Endodermal cell (in vitro differentiated cells): ENCODE measurements around the gene GAL3ST2. TPM values are rescaled to one million over a fixed set of nuclear protein-coding genes. Genes with fewer than 3 reads are reported as not detected.
"Not testable (repeated sequence)": the region's sequence is repeated elsewhere in the genome, so short reads cannot be mapped to it uniquely, and the experiment has no call there.

Experiments used
- DNase-seq: peaks from one replicate; pipeline ENCODE4 v3.0.0-alpha.2; 2017
- H3K27ac ChIP-seq: 2 replicates; pipeline ENCODE4 v1.5.1; 2013; ENCODE audit warnings: mild to moderate bottlenecking, low read depth, low read length, moderate library complexity
- H3K27me3 ChIP-seq: 2 replicates; pipeline ENCODE4 v1.6.1; 2013; ENCODE audit warnings: mild to moderate bottlenecking, low read length, moderate library complexity; ENCODE audit not compliant: insufficient read depth, control insufficient read depth, poor library complexity, severe bottlenecking
- H3K36me3 ChIP-seq: 2 replicates; pipeline ENCODE4 v1.7.0; 2013; ENCODE audit warnings: mild to moderate bottlenecking, low read length, moderate library complexity; ENCODE audit not compliant: control insufficient read depth, insufficient read depth
- H3K4me1 ChIP-seq: one replicate; pipeline ENCODE4 v1.7.0; 2013; ENCODE audit warnings: low read length; ENCODE audit not compliant: control insufficient read depth, insufficient read depth
- H3K4me3 ChIP-seq: 2 replicates; pipeline ENCODE4 v1.5.1; 2013; ENCODE audit warnings: mild to moderate bottlenecking, low read length, moderate library complexity
- H3K9ac ChIP-seq: 2 replicates; pipeline ENCODE4 v1.6.1; 2013; ENCODE audit warnings: mild to moderate bottlenecking, low read length, moderate library complexity; ENCODE audit not compliant: poor library complexity, severe bottlenecking; ENCODE audit errors: extremely low read depth
- H3K9me3 ChIP-seq: 2 replicates; pipeline ENCODE4 v1.6.1; 2013; ENCODE audit warnings: mild to moderate bottlenecking, low read length, moderate library complexity; ENCODE audit not compliant: control insufficient read depth
- H3K27ac Mint-ChIP-seq: 2 replicates; pipeline ENCODE4 v1.8.0; 2020; ENCODE audit warnings: mixed read lengths
- H3K27me3 Mint-ChIP-seq: 2 replicates; pipeline ENCODE4 v1.8.0; 2021; ENCODE audit warnings: mild to moderate bottlenecking, mixed read lengths; ENCODE audit not compliant: insufficient read depth
- H3K36me3 Mint-ChIP-seq: 2 replicates; pipeline ENCODE4 v1.8.0; 2020; ENCODE audit warnings: low read depth, mixed read lengths
- H3K4me1 Mint-ChIP-seq: 2 replicates; pipeline ENCODE4 v1.8.0; 2020; ENCODE audit warnings: mixed read lengths
- H3K4me3 Mint-ChIP-seq: 2 replicates; pipeline ENCODE4 v1.8.0; 2020; ENCODE audit warnings: mild to moderate bottlenecking, moderate library complexity, mixed read lengths
- H3K9me3 Mint-ChIP-seq: 2 replicates; pipeline ENCODE4 v1.8.0; 2020; ENCODE audit warnings: mild to moderate bottlenecking, mixed read lengths
- CTCF ChIP-seq: fragments of 200-600 bp; sonication (generic); conservative IDR thresholded peaks from 2 replicates; pipeline ENCODE4 v1.5.0; 2021; ENCODE audit warnings: antibody characterized with exemption, mild to moderate bottlenecking
- WGBS, 2 experiments: methylation state at CpG; one replicate each; pipeline versions ENCODE4 v1.1.5 to v1.1.7; 2013; ENCODE audit warnings: missing lambda C conversion rate in 2 of 2, mixed read lengths in 1 of 2; ENCODE audit not compliant: insufficient coverage in 1 of 2, insufficient read length in 1 of 2; 5-methylcytosine and 5-hydroxymethylcytosine counted together
- total RNA-seq, 2 donors: library from RNA; stranded (reverse); fragmentation: NEBNext Ultra II Directional in 1 of 2; extraction: Animal tissue kit (Norgen Biotek cat#: 25700) in 1 of 2; gene quantifications; 2 replicates in 1 of 2; 3 replicates in 1 of 2; pipeline ENCODE4 v1.2.1, GENCODE V29; 2021

GAL3ST2 gene
- total RNA-seq, 2 donors from 2014 or later = 0.57 to 0.91 TPM

GRCh38 chr2:241739651-241740050, 37.0 kb upstream of the GAL3ST2 start:
- DNase-seq = no peak
- peaks cover 14% of the 10 kb centered on the region for H3K36me3 Mint-ChIP-seq
- WGBS, 2 experiments = 96 to 97% methylated on average over 12 of the region's 12 CpGs
- H3K9me3 ChIP-seq = no peaks in the 10 kb centered on the region
- H3K4me3 Mint-ChIP-seq = no peak overlapping the region
- H3K27me3 ChIP-seq = no peaks in the 10 kb centered on the region
- TF ChIP-seq CTCF = no peak
- H3K9me3 Mint-ChIP-seq = no peaks in the 10 kb centered on the region
- H3K36me3 ChIP-seq = peaks cover 9% of the 10 kb centered on the region
- H3K4me1 Mint-ChIP-seq = no peaks in the 10 kb centered on the region
- H3K27ac ChIP-seq = no peak overlapping the region
- H3K4me1 ChIP-seq = no peaks in the 10 kb centered on the region
- no peaks in the 10 kb centered on the region for H3K27me3 Mint-ChIP-seq
- H3K27ac Mint-ChIP-seq = no peak overlapping the region
- H3K4me3 ChIP-seq = no peak overlapping the region
- H3K9ac ChIP-seq = no peak overlapping the region

GRCh38 chr2:241741016-241741415, 35.6 kb upstream of the GAL3ST2 start:
- no peaks in the 10 kb centered on the region for H3K4me1 Mint-ChIP-seq
- H3K36me3 Mint-ChIP-seq = peaks cover 25% of the 10 kb centered on the region
- Histone ChIP-seq H3K4me3 (no peak overlapping the region), H3K9me3 (peaks cover 6% of the 10 kb centered on the region), H3K36me3 (peaks cover 23% of the 10 kb centered on the region), H3K27me3 (no peaks in the 10 kb centered on the region), H3K27ac (no peak overlapping the region), H3K9ac (no peak overlapping the region), H3K4me1 (no peaks in the 10 kb centered on the region)
- WGBS, 2 experiments = 96 to 100% methylated on average over 2 to 10 of the region's 10 CpGs
- TF ChIP-seq CTCF = no peak
- no peaks in the 10 kb centered on the region for H3K27me3 Mint-ChIP-seq
- no peak for DNase-seq
- no peak overlapping the region for H3K4me3 Mint-ChIP-seq
- H3K9me3 Mint-ChIP-seq = peaks cover 6% of the 10 kb centered on the region
- no peak overlapping the region for H3K27ac Mint-ChIP-seq

- no peak overlapping the region for H3K27ac Mint-ChIP-seq
- no peak overlapping the region for H3K4me3 Mint-ChIP-seq
- WGBS, 2 experiments = 94% methylated on average over 9 to 28 of the region's 28 CpGs
- H3K27me3 Mint-ChIP-seq = no peaks in the 10 kb centered on the region
- H3K9me3 Mint-ChIP-seq = peaks cover 15% of the 10 kb centered on the region
- H3K27me3 ChIP-seq = no peaks in the 10 kb centered on the region
- peaks cover 23% of the 10 kb centered on the region for H3K36me3 ChIP-seq
- no peak overlapping the region for H3K4me3 ChIP-seq
- H3K9ac ChIP-seq = no peak overlapping the region
- peaks cover 33% of the 10 kb centered on the region for H3K36me3 Mint-ChIP-seq
- H3K4me1 ChIP-seq = no peaks in the 10 kb centered on the region
- TF ChIP-seq CTCF = no peak
- H3K4me1 Mint-ChIP-seq = no peaks in the 10 kb centered on the region
- no peak overlapping the region for H3K27ac ChIP-seq
- H3K9me3 ChIP-seq = peaks cover 7% of the 10 kb centered on the region
- no peak for DNase-seq
Measured at GRCh38 chr2:241742320-241742939, 34.2 kb upstream of the GAL3ST2 start.

GRCh38 chr2:241743008-241743407, 33.6 kb upstream of the GAL3ST2 start:
- H3K4me3 Mint-ChIP-seq, H3K9ac ChIP-seq, H3K4me1 Mint-ChIP-seq, H3K4me3 ChIP-seq, H3K27ac Mint-ChIP-seq, DNase-seq, H3K27me3 Mint-ChIP-seq, H3K27me3 ChIP-seq, H3K4me1 ChIP-seq, H3K27ac ChIP-seq, H3K9me3 ChIP-seq: not testable (repeated sequence)
- Mint-ChIP-seq H3K36me3 (peaks cover 33% of the 10 kb centered on the region), H3K9me3 (peaks cover 15% of the 10 kb centered on the region)
- 93 to 94% methylated on average over 8 to 14 of the region's 15 CpGs for WGBS, 2 experiments
- H3K36me3 ChIP-seq = peaks cover 23% of the 10 kb centered on the region
